HG03159 (cell line): ENCODE results near the gene TYW1.
A peak's percentile ranks its signal among the peaks of the same experiment; 100 is the strongest.
"Not testable (repeated sequence)": the region's sequence is repeated elsewhere in the genome, so short reads cannot be mapped to it uniquely, and the experiment has no call there.

Experiments
- ATAC-seq: cut with Tn5 transposase; IDR thresholded peaks from one replicate; pipeline ENCODE4 v1.9.1; 2021; ENCODE audit warnings: mild to moderate bottlenecking, moderate library complexity; ENCODE audit not compliant: unreplicated experiment

The TYW1 gene

DNA sequence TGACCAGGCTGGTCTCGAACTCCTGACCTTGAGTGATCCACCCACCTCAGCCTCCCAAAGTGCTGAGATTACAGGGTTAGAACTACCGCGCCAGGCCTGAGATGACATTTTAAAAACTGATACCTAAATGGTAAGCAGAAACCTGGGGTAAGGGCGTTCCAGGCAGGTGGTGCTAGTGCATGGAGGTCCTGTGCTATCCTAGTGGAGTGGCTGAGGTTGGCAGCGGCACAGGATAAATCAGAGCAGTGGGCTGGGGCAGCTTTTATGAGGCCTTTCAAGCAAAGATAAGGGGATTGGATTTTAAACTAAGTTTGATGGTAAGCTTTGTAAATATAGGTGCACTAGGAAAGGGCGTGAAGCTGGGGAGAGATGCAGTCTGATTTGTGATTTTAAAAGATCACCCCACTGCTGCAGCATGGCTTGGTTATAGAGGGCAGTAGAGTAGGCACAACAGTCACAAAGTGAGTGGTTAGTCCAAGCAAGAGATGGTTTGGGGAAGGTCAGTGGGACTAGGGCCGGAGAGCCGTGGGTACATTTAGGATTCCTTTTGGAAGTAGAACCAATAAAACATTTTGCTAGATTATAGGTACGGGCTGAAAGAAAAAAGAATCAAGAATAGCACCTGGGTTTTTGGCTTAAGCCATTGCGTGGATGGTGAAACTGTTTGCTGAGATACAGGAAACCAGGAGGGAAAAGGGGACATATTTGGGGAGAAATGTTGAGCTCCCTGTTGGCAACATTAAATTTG is 188.5 kb downstream of the TYW1 start:
- peak; percentile 23 for ATAC-seq

GRCh38 chr7:67185660-67186129 is 189.1 kb downstream of the TYW1 start:
- peak; percentile 76 for ATAC-seq

GRCh38 chr7:67189160-67189559 is 192.5 kb downstream of the TYW1 start:
- not testable (repeated sequence) for ATAC-seq

DNA sequence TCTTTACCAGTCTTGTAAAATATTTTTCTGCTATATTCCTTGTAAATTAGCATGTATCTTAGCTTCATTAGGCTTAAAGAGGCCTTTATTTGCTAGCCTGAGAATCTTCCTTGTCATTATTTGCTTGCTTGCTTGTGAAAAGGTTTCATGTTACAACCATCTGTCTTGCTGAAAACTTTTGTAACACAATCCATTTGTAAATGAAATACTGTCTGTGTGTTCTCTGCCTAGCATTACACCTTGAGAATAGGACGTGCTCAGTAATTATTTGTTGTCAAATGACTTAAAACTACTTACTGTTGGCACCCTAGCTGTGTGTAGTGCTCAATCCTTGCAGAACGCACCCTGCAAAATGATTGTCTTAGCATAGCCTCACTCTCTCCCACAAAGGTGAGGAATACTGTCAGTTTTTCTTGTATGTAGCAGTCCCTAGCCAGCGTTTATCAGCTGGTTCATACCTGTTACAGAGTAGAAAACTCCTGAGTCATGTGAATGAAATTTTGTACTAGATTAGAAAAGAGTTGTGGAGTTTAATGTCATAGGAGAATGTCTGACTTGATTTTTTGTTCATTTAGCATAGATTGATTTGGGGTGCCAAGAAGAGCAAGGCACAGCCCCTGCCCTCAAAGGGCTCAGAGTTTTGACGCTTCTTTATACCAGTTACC is 193.3 kb downstream of the TYW1 start:
- not testable (repeated sequence) for ATAC-seq

- not testable (repeated sequence) for ATAC-seq
These were observed 194.5 kb downstream of the TYW1 start for GRCh38 chr7:67191002-67191720.

DNA sequence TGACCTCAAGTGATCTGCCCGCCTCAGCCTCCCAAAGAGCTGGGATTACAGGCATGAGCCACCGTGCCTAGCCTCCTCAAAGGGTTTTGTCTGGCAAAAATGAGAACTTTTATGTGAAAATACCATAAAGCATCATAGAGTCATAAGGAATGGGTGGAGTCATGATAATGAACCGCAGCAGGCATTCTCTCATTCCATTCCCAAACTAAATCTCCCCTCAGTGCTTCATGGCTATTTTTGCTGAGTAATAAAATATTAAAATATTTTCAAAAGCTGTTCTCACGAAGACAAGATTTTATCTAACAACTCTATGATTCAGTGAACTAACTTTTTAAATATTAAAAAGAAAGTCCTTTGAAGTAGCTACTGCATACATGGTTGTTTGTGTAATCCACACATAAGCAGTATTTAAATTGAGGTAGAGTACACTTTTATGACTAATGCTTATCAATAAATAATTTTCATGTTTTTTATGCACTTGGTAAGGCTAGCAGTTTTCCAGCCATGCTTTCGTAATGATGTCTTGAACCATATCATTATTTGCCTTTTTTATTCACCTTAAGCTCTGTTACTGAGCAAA is 195.6 kb downstream of the TYW1 start:
- ATAC-seq: not testable (repeated sequence)

DNA sequence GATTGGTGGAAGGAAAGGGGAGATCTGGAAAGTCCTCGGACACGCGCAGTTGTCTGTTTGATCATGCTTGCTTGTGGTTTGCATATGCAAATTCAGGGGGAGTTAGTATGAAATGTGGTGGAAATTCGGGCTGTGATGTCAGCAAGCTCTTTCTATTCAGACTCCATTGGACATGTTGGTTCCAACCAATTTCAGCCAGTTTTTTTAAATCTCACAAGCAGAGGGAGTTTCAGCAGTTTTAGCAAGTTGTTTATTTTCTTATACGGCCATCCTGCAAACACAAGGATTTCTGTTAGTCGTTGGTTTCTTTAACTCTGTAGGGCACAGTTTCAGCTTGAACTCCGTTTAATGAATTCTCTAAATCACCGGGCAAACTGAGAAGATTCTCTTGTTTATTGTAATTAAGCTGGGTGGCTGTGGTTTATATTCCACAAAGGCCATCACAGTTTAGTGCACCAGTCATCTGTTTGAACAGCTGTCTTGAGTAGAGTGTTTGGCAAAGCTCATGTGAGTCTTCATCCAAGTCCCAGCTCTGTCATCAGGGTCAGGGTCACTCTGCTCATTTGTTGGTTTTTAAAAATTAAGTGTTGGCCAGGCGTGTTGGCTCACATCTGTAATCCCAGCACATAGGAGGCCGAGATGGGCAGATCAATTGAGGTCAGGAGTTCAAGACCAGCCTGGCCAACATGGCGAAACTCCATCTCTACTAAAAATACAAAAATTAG is 196.4 kb downstream of the TYW1 start:
- ATAC-seq: not testable (repeated sequence)

DNA sequence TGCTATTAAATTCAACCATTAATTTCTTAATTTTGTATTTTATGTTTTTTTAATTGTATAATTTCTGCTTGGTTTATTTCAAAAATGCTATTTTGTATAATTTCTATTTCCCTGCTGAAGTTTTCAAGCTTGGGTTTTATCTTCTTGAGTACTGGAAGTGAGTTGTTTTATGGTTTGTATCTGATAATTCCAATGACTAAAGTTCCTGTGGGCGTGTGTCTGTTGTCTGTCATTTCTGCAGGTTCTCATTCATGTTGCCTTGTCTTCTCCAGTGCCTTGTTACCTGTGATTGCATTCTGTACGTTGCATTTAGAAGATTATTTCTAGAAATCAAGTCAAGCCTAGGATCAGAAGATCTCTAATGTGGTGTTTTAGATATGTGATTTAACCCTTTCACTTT is 199.5 kb downstream of the TYW1 start:
- not testable (repeated sequence) for ATAC-seq

GRCh38 chr7:67198865-67199526 is 202.4 kb downstream of the TYW1 start:
- not testable (repeated sequence) for ATAC-seq

GRCh38 chr7:67205772-67206171 is 209.1 kb downstream of the TYW1 start:
- ATAC-seq: not testable (repeated sequence)

GRCh38 chr7:67206452-67206851 is 209.8 kb downstream of the TYW1 start:
- ATAC-seq: no peak

DNA sequence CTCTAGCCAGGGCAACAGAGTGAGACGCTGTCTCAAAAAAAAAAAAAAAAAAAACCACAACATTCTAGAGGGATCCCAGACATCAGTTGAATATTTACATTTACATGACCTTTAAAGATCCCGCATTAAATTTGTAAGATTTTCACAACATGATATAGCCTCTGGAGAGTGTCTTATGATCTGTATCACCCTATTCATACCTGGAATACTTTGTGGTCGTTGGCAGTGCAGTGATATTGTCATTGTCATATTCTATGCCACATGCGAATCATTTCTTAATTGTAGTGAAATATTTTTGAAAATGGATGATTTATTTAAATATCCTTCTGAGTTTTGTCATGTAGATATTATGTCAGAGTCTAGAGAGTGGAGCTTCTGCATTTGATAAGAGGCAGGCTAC is 212.0 kb downstream of the TYW1 start:
- ATAC-seq: not testable (repeated sequence)

DNA sequence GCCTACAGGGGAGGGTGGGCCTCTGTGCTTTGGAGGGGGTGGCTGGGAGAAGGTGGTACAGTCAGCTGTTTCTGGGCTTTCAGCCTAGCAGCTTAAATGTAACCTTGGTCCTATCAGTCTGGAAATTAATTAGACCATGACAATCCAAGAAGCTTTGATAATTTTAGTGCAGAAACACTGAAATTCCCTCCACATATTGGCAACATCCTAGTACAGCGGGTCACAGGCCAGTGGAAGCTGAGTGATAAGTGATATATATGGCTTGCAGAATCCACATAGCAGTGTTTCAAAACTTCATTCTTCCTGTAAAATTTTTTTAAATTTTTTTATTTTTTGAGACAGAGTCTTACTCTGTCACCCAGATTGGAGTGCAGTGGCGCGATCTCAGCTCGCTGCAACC is 212.6 kb downstream of the TYW1 start:
- no peak for ATAC-seq

- ATAC-seq: no peak
These were observed 213.9 kb downstream of the TYW1 start for GRCh38 chr7:67210567-67210966.

GRCh38 chr7:67211650-67212330 is 215.2 kb downstream of the TYW1 start:
- not testable (repeated sequence) for ATAC-seq

DNA sequence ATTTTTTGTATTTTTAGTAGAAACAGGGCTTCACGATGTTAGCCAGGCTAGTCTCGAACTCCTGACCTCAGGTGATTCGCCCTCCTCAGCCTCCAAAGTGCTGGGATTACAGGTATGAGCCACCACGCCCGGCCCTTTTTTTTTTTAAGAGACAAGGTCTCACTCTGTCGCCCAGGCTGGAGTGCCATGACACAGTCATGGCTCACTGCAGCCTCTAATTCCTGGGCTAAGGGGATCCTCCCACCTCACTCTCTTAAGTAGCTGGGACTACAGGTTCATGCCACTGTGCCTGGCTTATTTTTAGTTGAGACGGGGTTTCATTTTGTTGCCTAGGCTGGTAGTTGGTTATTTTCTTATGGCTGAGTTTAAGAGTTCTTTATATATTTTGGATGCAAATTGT is 216.4 kb downstream of the TYW1 start:
- ATAC-seq: not testable (repeated sequence)

DNA sequence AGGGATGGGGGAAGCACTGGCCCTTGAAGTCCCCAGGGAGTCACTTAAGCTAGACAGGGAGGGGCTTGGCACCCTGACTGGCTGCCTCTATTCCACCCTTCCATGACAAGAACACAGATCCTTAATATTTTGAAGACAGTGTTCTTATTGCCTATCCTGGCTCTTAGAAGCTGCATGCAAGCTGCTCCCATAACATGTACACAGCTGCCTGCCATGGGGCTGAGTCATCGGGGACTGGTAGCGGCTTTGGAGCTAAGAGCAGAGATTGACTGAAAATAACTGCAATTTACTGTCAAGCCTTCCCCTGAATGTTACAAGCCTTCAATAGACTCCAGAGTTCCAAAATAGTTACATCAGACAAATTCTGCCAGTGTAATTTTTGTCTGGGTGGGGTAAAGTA is 226.9 kb downstream of the TYW1 start:
- not testable (repeated sequence) for ATAC-seq

DNA sequence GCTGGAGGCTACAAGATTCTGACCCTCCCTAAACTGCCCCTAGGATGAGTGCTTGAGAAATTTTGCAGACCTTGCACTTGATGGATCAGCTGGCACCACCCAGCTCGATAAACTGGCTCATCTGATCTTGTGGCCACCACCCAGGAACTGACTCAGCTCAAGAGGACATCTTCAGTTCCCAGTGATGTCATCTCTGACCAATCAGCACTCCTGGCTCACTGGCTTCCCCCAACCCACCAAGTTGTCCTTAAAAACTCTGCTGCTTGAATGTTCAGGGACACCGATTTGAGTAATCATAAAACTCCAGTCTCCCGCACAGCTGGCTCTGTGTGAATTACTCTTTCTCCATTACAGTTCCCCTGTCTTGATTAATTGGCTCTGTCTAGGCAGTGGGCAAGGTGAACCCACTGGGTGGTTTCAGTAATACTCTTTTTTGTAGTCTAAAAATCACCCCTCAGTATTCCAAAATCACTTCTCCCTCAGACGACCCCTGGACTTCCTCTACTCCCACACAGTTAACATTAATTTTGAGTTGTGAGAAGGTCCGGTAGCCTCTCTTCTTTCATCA is 229.8 kb downstream of the TYW1 start:
- ATAC-seq: not testable (repeated sequence)

- ATAC-seq: not testable (repeated sequence)
These were observed 230.3 kb downstream of the TYW1 start for GRCh38 chr7:67226967-67227366.
